HepG2 (cell line): ENCODE measurements around the gene FGF1. TPM values are rescaled to one million over a fixed set of nuclear protein-coding genes. Genes with fewer than 3 reads are reported as not detected.
A peak's percentile ranks its signal among the peaks of the same experiment; 100 is the strongest.

Source experiments
- ATAC-seq: fragments of 200-7000 bp; cut with Tn5 transposase; 3 replicates; pipeline ENCODE4 v1.9.1; 2020; ENCODE audit warnings: mild to moderate bottlenecking, moderate library complexity
- BruUV-seq: library from RNA; stranded (reverse); fragments of 400-500 nt; replicated peaks from 2 replicates; lab custom pipeline; 2021; lab: Mats Ljungman, UMichigan
- CTCF ChIA-PET: fragments of 300-600 bp; formaldehyde crosslinking; extraction: SDS; loops from one replicate; lab custom pipeline; 2021; ENCODE audit warnings: low total read pairs, inconsistent platforms, low intra/inter-chr PET ratio; lab: Yijun Ruan, JAX
- POLR2A ChIA-PET: fragments of 350-600 bp; sonication (Branson Sonifier 250); formaldehyde crosslinking; loops from one replicate; lab custom pipeline; 2020; ENCODE audit warnings: antibody characterized with exemption, inconsistent platforms; lab: Yijun Ruan, JAX
- DNase-seq: peaks from one replicate; pipeline ENCODE4 v3.0.0-alpha.2; 2015; ENCODE audit warnings: low spot score
- FAIRE-seq: peaks from 3 replicates; lab custom pipeline; 2011; peaks lifted over from hg19 to GRCh38; lab: Jason Lieb, UNC
- H2AFZ ChIP-seq: one replicate; pipeline ENCODE4 v1.6.1; 2011; ENCODE audit warnings: low read length, inconsistent platforms
- H3K27ac ChIP-seq: fragments of 300-600 bp; 3 replicates; pipeline ENCODE4 v1.8.0; 2011; ENCODE audit warnings: mixed run types, mild to moderate bottlenecking, mixed read lengths, low read length, inconsistent platforms; ENCODE audit not compliant: insufficient read depth; ENCODE audit errors: extremely low read length
- H3K27me3 ChIP-seq, 2 experiments: fragments of 200-600 bp in 1 of 2; 2 replicates in 1 of 2; 3 replicates in 1 of 2; pipeline versions ENCODE4 v1.6.0 to v1.8.0; 2011; ENCODE audit warnings: low read length in 2 of 2, mild to moderate bottlenecking in 2 of 2, moderate library complexity in 2 of 2, inconsistent platforms in 1 of 2; ENCODE audit not compliant: insufficient read depth in 2 of 2, control insufficient read depth in 1 of 2
- H3K36me3 ChIP-seq, 2 experiments: fragments of 200-600 bp in 1 of 2; replicated peaks in 1 of 2; 2 replicates in 1 of 2; 3 replicates in 1 of 2; pipeline versions ENCODE4 v1.5.1 to v1.8.0; 2011; ENCODE audit warnings: low read length in 2 of 2, inconsistent platforms in 1 of 2; ENCODE audit not compliant: insufficient read depth in 2 of 2, control insufficient read depth in 1 of 2
- H3K4me1 ChIP-seq: 2 replicates; pipeline ENCODE4 v1.5.1; 2012; ENCODE audit warnings: low read length, inconsistent platforms; ENCODE audit not compliant: insufficient read depth
- H3K4me2 ChIP-seq: 2 replicates; pipeline ENCODE4 v1.6.0; 2011; ENCODE audit warnings: low read depth, low read length, inconsistent platforms
- H3K4me3 ChIP-seq, 3 experiments: fragments of 200-600 bp in 1 of 3; sonication (generic), shearing (Covaris generic) in 1 of 3; replicated peaks in 1 of 3; 2 replicates each; pipeline ENCODE4 v1.5.1; 2011 to 2016; ENCODE audit warnings: low read length in 3 of 3, inconsistent platforms in 2 of 3, low read depth in 2 of 3, mild to moderate bottlenecking in 2 of 3, control low read depth in 1 of 3, mixed read lengths in 1 of 3; ENCODE audit not compliant: insufficient read depth in 1 of 3
- H3K79me2 ChIP-seq: one replicate; pipeline ENCODE4 v1.6.1; 2011; ENCODE audit warnings: low read length, inconsistent platforms; ENCODE audit not compliant: insufficient read depth
- H3K9ac ChIP-seq: 2 replicates; pipeline ENCODE4 v1.6.0; 2011; ENCODE audit warnings: mild to moderate bottlenecking, low read depth, low read length, inconsistent platforms; ENCODE audit not compliant: insufficient read depth
- H3K9me3 ChIP-seq: 2 replicates; pipeline ENCODE4 v1.5.1; 2012; ENCODE audit warnings: mild to moderate bottlenecking, low read length
- H4K20me1 ChIP-seq: 2 replicates; pipeline ENCODE4 v1.6.0; 2011; ENCODE audit warnings: inconsistent platforms, mild to moderate bottlenecking, low read length, moderate library complexity; ENCODE audit not compliant: insufficient read depth
- AHDC1 ChIP-seq: sonication (generic); formaldehyde crosslinking; IDR thresholded peaks from 2 replicates; pipeline ENCODE4 v1.5.1; 2020; ENCODE audit warnings: mild to moderate bottlenecking, missing genetic modification reagents, borderline replicate concordance
- ELF1 ChIP-seq: sonication (generic); formaldehyde crosslinking; IDR thresholded peaks from 2 replicates; pipeline ENCODE4 v1.4.0; 2020; ENCODE audit warnings: missing genetic modification reagents
- GLI4 ChIP-seq: sonication (generic); formaldehyde crosslinking; IDR thresholded peaks from 2 replicates; pipeline ENCODE4 v1.5.1; 2020; ENCODE audit warnings: missing genetic modification reagents, mild to moderate bottlenecking, moderate library complexity, borderline replicate concordance
- JUNB ChIP-seq: sonication (generic); formaldehyde crosslinking; IDR thresholded peaks from 2 replicates; pipeline ENCODE4 v1.8.0; 2022; ENCODE audit warnings: missing genetic modification reagents, mild to moderate bottlenecking, borderline replicate concordance
- NONO ChIP-seq, 2 experiments: fragments of 450-650 bp in 1 of 2; sonication (generic) in 1 of 2; formaldehyde crosslinking in 1 of 2; IDR thresholded peaks in 1 of 2; conservative IDR thresholded peaks in 1 of 2; 2 replicates each; pipeline versions ENCODE4 v1.6.1 to v1.8.0; 2017 to 2022; ENCODE audit warnings: mild to moderate bottlenecking in 1 of 2, missing genetic modification reagents in 1 of 2, moderate library complexity in 1 of 2
- PITX1 ChIP-seq: sonication (generic); formaldehyde crosslinking; IDR thresholded peaks from 2 replicates; pipeline ENCODE4 v1.5.1; 2020; ENCODE audit warnings: mild to moderate bottlenecking, missing genetic modification reagents
- RAD21 ChIP-seq: fragments of 450-650 bp; formaldehyde crosslinking; IDR thresholded peaks from 2 replicates; pipeline ENCODE4 v1.5.0; 2020; ENCODE audit warnings: mild to moderate bottlenecking
- SAFB2 ChIP-seq: sonication (generic); formaldehyde crosslinking; IDR thresholded peaks from 2 replicates; pipeline ENCODE4 v1.5.1; 2020; ENCODE audit warnings: missing genetic modification reagents, low read depth, mild to moderate bottlenecking, borderline replicate concordance
- ZFAT ChIP-seq: sonication (generic); formaldehyde crosslinking; conservative IDR thresholded peaks from 2 replicates; pipeline ENCODE4 v1.8.1; 2023; ENCODE audit warnings: missing genetic modification reagents, inconsistent platforms
- ZNF33A ChIP-seq: sonication (generic); formaldehyde crosslinking; IDR thresholded peaks from 2 replicates; pipeline ENCODE4 v1.5.1; 2020; ENCODE audit warnings: missing genetic modification reagents, mild to moderate bottlenecking, moderate library complexity, borderline replicate concordance
- WGBS: methylation state at CpG from one replicate; pipeline ENCODE4 v1.1.6; 2017; ENCODE audit warnings: low lambda C conversion rate; 5-methylcytosine and 5-hydroxymethylcytosine counted together
- in situ Hi-C: cut with HindIII; loops from 2 replicates; pipeline ENCODE4 v1.10.0; 2017; ENCODE audit warnings: low pct_unique_long_range_greater_than_20kb; ENCODE audit not compliant: extremely low pct_ligation_motif_present
- intact Hi-C: fragments of 100-400 bp; cut with micrococcal nuclease; formaldehyde crosslinking; loops from one replicate; pipeline ENCODE4 v1.10.0; 2022; ENCODE audit not compliant: unreplicated experiment
- polyA plus RNA-seq, 8 experiments: library from polyadenylated mRNA; depleted of rRNA in 3 of 8; stranded (reverse) in 7 of 8; unstranded in 1 of 8; fragments of >200 nt; fragmentation: Illumina TruSeq in 4 of 8; extraction: Trizol in 4 of 8; gene quantifications; 2 replicates each; pipeline versions ENCODE4 v1.2.1 to v1.2.3, GENCODE V29; 2011 to 2016; ENCODE audit warnings: low read depth in 4 of 8, missing spikeins in 1 of 8, mixed read lengths in 1 of 8; ENCODE audit not compliant: insufficient read depth in 1 of 8
- total RNA-seq, 5 experiments: library from RNA; depleted of rRNA; stranded (reverse); fragments of >200 nt; fragmentation: Illumina TruSeq; extraction: Trizol; gene quantifications; 2 replicates each; pipeline ENCODE4 v1.2.3, GENCODE V29; 2016; ENCODE audit warnings: low read depth in 1 of 5
- TF ChIP-seq, protein P1 (sequence below): sonication (generic); formaldehyde crosslinking; IDR thresholded peaks from 2 replicates; pipeline ENCODE4 v1.4.0; 2020; ENCODE audit warnings: missing genetic modification reagents

FGF1 gene
- total and polyA plus RNA-seq, 2 of the 13 experiments (the other 11 are each of a cell fraction or from before 2014, with no cell fraction given): not detected

GRCh38 chr5:142716963-142717362, 31.1 kb upstream of the FGF1 start:
- no peak overlapping the region for H2AFZ ChIP-seq
- no peaks in the 10 kb centered on the region for H3K9me3 ChIP-seq
- CTCF ChIA-PET: interaction anchor here (3.0 to 3.6 kb wide), 2 partner anchors 164 to 172 kb away, joined by 19 to 28 read pairs; no protein-coding TSS in a partner anchor
- 6% methylated on average over 3 of the region's 6 CpGs for WGBS
- H3K27ac ChIP-seq: no peak overlapping the region
- H3K4me3 ChIP-seq: no peak overlapping the region
- FAIRE-seq (peak; percentile 87), DNase-seq (peak; percentile 54), ATAC-seq (peak; percentile 85)
- peaks cover 4 to 47% of the 10 kb centered on the region in 2 experiments; a peak in 4 of 5 replicates for H3K27me3 ChIP-seq
- no peaks in the 10 kb centered on the region for H3K36me3 ChIP-seq
- peaks cover 44% of the 10 kb centered on the region for H3K4me1 ChIP-seq
- H3K79me2 ChIP-seq: no peaks in the 10 kb centered on the region
- BruUV-seq: no TSS peak
- H4K20me1 ChIP-seq: no peaks in the 10 kb centered on the region
- intact Hi-C loops: loop anchor here (1.0 kb wide), 4 partner anchors 31 to 198 kb away; no protein-coding TSS in a partner anchor
- no peak overlapping the region for H3K9ac ChIP-seq
- in situ Hi-C loops: no loop called here
- POLR2A ChIA-PET: no interaction called here
- no peak overlapping the region for H3K4me2 ChIP-seq
- 0 out of 2 replicates have a peak, but pooled peaks have one; percentile 15 for TF ChIP-seq RAD21
- TF ChIP-seq JUNB (CRISPR knock-in tag): no peak
- TF ChIP-seq AHDC1: no peak
- TF ChIP-seq GLI4 (CRISPR knock-in tag): no peak
- no peak for TF ChIP-seq NONO (IDR thresholded peaks at IDR 0.05)
- no peak for TF ChIP-seq NONO (CRISPR knock-in tag; conservative IDR thresholded peaks at IDR 0.05)
- TF ChIP-seq ZNF33A (CRISPR knock-in tag): no peak
- TF ChIP-seq SAFB2 (CRISPR knock-in tag): no peak
- TF ChIP-seq PITX1: no peak
- TF ChIP-seq, protein P1, sequence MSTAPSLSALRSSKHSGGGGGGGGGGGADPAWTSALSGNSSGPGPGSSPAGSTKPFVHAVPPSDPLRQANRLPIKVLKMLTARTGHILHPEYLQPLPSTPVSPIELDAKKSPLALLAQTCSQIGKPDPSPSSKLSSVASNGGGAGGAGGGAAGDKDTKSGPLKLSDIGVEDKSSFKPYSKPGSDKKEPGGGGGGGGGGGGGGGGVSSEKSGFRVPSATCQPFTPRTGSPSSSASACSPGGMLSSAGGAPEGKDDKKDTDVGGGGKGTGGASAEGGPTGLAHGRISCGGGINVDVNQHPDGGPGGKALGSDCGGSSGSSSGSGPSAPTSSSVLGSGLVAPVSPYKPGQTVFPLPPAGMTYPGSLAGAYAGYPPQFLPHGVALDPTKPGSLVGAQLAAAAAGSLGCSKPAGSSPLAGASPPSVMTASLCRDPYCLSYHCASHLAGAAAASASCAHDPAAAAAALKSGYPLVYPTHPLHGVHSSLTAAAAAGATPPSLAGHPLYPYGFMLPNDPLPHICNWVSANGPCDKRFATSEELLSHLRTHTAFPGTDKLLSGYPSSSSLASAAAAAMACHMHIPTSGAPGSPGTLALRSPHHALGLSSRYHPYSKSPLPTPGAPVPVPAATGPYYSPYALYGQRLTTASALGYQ: no peak
- TF ChIP-seq ZFAT (CRISPR knock-in tag): no peak
- no peak for TF ChIP-seq ELF1
